ENCODE measurements around the gene ARHGEF17. TPM values are rescaled to one million over a fixed set of nuclear protein-coding genes. Genes with fewer than 3 reads are reported as not detected.

ARHGEF17 gene
- total RNA-seq, 1 experiment from 2014 or later, result 24.0 TPM

DNA sequence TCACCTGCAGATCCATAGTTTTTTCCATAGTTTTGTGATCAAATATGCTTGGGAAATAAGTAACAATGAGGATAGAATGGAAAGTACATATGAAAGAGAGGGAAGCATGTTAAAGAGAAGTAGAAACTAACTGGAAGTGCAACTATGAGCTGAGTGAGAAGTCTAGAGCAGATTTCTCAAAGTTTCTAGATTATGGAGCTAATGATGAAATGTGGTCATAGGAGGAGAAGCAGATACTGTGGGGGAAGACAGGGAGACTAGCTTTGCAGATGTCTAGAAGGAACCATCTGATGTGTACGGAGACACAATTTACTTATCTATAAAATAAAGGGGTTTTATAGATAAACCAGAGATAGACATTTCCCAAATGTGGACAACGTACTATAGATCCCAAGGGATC lies 105.2 kb downstream of the ARHGEF17 start:
- H3K4me3 ChIP-seq (ENCODE audit: low read depth, low read length, poor library complexity, severe bottlenecking), result no peak overlapping the region
- peaks cover 19% of the 10 kb centered on the region for H3K4me1 ChIP-seq (ENCODE audit: insufficient read depth, low read length, poor library complexity, severe bottlenecking)
- no peaks in the 10 kb centered on the region for H3K27me3 ChIP-seq (replicated peaks; ENCODE audit: insufficient read depth, low read depth, low read length, poor library complexity)
- ChIA-PET CTCF (interaction anchor here (1.0 kb wide), 1 partner anchor 10 kb away, joined by 3 read pairs; no protein-coding TSS in a partner anchor), POLR2A (ENCODE audit: low non-redundant PET) (no interaction called here)
- H3K27ac ChIP-seq (ENCODE audit: low read depth, low read length, poor library complexity, severe bottlenecking), result no peak overlapping the region
- no TSS peak for BruUV-seq (replicated peaks)
- no peak for DNase-seq (ENCODE audit: low spot score)
- H3K36me3 ChIP-seq (ENCODE audit: insufficient read depth, low read length, poor library complexity, severe bottlenecking), result peaks cover 6% of the 10 kb centered on the region
- no peak for TF ChIP-seq EZH2 (IDR thresholded peaks at IDR 0.05; ENCODE audit: borderline replicate concordance, low read depth, low read length, poor library complexity, severe bottlenecking)
- intact Hi-C loops (cut with micrococcal nuclease; ENCODE audit: unreplicated experiment), result no loop called here
- H3K9me3 ChIP-seq (ENCODE audit: low read depth, low read length, poor library complexity, severe bottlenecking), result no peaks in the 10 kb centered on the region

DNA sequence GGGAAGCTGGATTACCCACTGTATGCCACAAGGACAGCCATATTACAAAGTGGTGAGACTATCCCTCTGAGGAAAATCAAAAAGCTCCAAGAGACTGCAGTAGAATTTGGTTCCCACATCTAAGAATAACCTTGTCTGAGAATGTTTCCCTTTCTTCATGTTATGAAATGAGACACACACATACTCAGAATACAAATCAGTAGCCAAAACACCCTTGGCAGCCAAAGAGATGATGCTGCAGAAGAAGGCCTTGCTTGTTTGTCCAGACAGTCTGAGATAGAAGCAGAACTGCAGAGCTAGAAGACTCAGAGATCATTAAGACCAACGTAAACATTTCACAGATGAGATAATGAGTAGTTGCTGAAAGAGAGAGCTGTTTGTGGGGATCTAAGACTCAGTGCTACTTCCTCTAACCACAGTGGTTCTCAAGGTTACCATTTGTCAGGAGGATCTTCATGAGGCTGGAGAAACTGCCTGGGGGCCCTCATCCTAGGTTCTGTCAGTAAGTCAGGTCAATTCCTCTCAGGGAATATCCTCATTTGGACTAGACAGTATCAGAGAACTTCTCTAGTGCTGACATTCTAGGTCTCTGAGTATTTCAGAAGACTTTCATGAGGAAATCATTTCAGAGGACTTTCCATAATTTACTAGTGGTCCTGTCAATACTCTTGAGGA lies 107.0 kb downstream of the ARHGEF17 start:
- no peak for DNase-seq (ENCODE audit: low spot score)
- TF ChIP-seq EZH2 (IDR thresholded peaks at IDR 0.05; ENCODE audit: borderline replicate concordance, low read depth, low read length, poor library complexity, severe bottlenecking), result no peak
- TF ChIP-seq, protein P1, sequence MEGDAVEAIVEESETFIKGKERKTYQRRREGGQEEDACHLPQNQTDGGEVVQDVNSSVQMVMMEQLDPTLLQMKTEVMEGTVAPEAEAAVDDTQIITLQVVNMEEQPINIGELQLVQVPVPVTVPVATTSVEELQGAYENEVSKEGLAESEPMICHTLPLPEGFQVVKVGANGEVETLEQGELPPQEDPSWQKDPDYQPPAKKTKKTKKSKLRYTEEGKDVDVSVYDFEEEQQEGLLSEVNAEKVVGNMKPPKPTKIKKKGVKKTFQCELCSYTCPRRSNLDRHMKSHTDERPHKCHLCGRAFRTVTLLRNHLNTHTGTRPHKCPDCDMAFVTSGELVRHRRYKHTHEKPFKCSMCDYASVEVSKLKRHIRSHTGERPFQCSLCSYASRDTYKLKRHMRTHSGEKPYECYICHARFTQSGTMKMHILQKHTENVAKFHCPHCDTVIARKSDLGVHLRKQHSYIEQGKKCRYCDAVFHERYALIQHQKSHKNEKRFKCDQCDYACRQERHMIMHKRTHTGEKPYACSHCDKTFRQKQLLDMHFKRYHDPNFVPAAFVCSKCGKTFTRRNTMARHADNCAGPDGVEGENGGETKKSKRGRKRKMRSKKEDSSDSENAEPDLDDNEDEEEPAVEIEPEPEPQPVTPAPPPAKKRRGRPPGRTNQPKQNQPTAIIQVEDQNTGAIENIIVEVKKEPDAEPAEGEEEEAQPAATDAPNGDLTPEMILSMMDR (conservative IDR thresholded peaks at IDR 0.05; ENCODE audit: low read depth, low read length), result no peak
- Histone ChIP-seq H3K27ac (ENCODE audit: low read depth, low read length, poor library complexity, severe bottlenecking) (no peak overlapping the region), H3K4me1 (ENCODE audit: insufficient read depth, low read length, poor library complexity, severe bottlenecking) (peaks cover 19% of the 10 kb centered on the region), H3K4me3 (ENCODE audit: low read depth, low read length, poor library complexity, severe bottlenecking) (no peak overlapping the region), H3K36me3 (ENCODE audit: insufficient read depth, low read length, poor library complexity, severe bottlenecking) (no peaks in the 10 kb centered on the region), H3K9me3 (ENCODE audit: low read depth, low read length, poor library complexity, severe bottlenecking) (no peaks in the 10 kb centered on the region), H3K27me3 (replicated peaks; ENCODE audit: insufficient read depth, low read depth, low read length, poor library complexity) (no peaks in the 10 kb centered on the region)
- no TSS peak for BruUV-seq (replicated peaks)
- CTCF ChIA-PET, result no interaction called here
- POLR2A ChIA-PET (ENCODE audit: low non-redundant PET), result no interaction called here
- intact Hi-C loops (cut with micrococcal nuclease; ENCODE audit: unreplicated experiment), result no loop called here

DNA sequence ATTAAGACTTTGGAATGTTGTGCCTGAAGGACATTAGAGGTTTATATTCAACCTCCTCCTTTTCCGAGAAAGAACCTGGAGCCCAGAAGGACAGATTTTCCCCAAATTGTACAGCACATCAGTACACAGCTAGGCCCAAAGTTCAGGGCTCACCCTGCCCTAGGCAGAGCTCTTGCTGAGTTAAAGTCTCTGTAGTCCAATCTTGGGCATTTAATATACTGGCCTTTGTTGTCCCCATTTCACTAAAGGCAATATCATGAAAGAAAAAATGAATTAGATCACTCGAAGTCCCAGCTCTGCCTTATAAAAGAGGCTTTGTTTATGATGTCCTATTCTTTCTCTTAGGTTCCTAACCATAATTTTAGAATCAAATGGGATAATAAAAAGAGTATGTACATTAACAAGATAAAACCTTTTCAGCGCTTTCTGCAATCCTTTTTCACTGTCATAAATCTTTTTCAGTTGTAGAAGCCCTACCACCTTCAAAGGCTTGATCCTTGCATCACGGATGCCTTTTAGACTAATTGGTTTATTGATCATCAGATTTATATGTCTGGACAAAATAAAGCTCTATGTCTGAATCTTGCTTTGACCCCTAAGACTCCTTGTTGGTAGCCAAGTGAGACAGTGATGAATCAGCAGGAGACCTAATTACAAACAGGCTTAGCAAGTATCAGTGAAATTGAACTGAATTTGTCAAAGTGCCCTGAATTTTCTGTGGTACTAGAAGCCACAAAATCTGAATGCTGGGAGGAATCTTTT lies 108.0 kb downstream of the ARHGEF17 start:
- peak; percentile 32 for DNase-seq (ENCODE audit: low spot score)
- no peak for TF ChIP-seq EZH2 (IDR thresholded peaks at IDR 0.05; ENCODE audit: borderline replicate concordance, low read depth, low read length, poor library complexity, severe bottlenecking)
- TF ChIP-seq, protein P1 (conservative IDR thresholded peaks at IDR 0.05; ENCODE audit: low read depth, low read length), result no peak
- H3K4me3 ChIP-seq (ENCODE audit: low read depth, low read length, poor library complexity, severe bottlenecking), result no peak overlapping the region
- peaks cover 19% of the 10 kb centered on the region for H3K4me1 ChIP-seq (ENCODE audit: insufficient read depth, low read length, poor library complexity, severe bottlenecking)
- no peaks in the 10 kb centered on the region for H3K9me3 ChIP-seq (ENCODE audit: low read depth, low read length, poor library complexity, severe bottlenecking)
- H3K36me3 ChIP-seq (ENCODE audit: insufficient read depth, low read length, poor library complexity, severe bottlenecking), result no peaks in the 10 kb centered on the region
- CTCF ChIA-PET, result no interaction called here
- POLR2A ChIA-PET (ENCODE audit: low non-redundant PET), result no interaction called here
- no peak overlapping the region for H3K27ac ChIP-seq (ENCODE audit: low read depth, low read length, poor library complexity, severe bottlenecking)
- BruUV-seq (replicated peaks), result no TSS peak
- intact Hi-C loops (cut with micrococcal nuclease; ENCODE audit: unreplicated experiment), result no loop called here
- H3K27me3 ChIP-seq (replicated peaks; ENCODE audit: insufficient read depth, low read depth, low read length, poor library complexity), result no peaks in the 10 kb centered on the region

Measured in A673 (cell line).